Right hindlimb (tissue), 1 donor: ENCODE results near the gene ZNF410.
A peak's percentile ranks its signal among the peaks of the same experiment; 100 is the strongest.
"Not testable (repeated sequence)": the region's sequence is repeated elsewhere in the genome, so short reads cannot be mapped to it uniquely, and the experiment has no call there.

Experiments used
- DNase-seq: peaks from one replicate; pipeline ENCODE4 v3.0.0-alpha.2; 2018

ZNF410 gene

GRCh38 chr14:73887694-73888459, 1.2 kb downstream of the ZNF410 start:
- DNase-seq, result no peak

DNA sequence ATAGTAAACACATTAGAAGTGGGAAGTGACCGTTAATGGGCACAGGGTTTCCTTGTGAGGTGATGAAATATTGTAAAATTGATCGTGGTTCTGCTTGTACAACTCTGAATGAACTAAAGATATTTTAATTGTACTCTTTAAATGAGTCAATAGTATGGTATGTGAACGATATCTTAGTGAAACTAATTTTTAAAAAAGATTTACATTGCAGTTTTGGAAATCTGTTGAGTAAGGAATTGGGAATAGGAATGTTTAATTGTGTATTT, 1.7 kb downstream of the ZNF410 start:
- no peak for DNase-seq

GRCh38 chr14:73888971-73889370, 2.3 kb downstream of the ZNF410 start:
- DNase-seq, result no peak

GRCh38 chr14:73889376-73889775, 2.7 kb downstream of the ZNF410 start:
- no peak for DNase-seq

DNA sequence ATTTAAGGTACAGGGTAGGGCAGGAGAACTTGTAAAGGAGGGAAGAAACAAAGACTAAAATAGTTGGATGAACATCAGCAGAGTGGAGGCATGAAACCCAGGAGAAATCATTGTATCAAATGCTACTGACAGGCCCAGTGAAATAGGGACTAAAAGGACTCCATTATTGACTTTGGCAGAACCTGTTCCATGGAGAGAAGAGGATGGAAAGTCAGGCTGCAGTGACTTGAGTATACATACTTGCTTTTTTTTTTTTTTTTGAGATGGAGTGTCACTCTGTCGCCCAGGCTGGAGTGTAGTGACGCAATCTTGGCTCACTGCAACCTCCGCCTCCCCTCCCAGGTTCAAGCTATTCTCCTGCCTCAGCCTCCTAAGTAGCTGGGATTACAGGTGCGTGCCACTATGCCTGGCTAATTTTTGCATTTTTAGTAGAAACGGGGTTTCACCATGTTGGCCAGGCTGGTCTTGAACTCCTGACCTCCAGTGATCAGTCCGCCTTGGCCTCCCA, 7.6 kb downstream of the ZNF410 start:
- DNase-seq, result not testable (repeated sequence)

DNA sequence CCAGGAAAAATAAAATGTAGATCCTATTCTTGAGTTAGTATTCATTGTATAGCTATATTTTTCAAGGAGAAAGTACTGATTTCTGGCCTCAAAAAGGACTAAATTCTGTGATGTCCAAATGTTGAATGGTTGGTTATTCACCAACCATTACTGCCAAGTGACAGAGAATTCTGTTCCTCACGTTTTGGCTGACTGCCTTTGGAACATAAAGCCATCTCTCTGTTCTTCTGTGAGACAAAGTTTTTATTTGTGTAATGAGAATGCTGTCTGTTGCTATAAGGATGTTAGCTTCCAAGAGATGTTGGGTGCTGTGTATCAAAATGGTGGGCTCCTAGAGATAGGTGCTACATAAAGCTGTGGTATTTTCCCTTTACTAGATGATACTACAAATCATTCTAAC, 9.3 kb downstream of the ZNF410 start:
- DNase-seq, result no peak

DNA sequence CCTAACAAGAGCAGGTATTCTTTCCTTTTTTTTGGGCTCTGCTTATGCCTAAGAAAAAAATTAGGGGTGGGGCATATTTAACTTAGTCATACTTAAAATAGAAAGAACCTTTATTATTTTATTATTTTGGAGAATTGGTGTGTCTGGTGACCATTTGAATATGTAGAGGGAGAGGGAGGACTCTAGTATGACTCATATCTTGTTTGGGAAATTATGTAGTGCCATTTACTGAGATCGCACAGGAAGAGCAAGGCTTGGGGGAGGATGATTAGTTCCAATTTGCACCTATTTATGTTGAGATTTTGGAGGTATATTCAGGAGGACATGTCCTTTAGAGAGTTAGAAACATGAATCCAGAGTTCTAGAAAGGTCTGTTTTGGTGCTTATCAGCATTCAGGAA, 9.9 kb downstream of the ZNF410 start:
- DNase-seq, result no peak

- no peak for DNase-seq
Observed at GRCh38 chr14:73903028-73903427, 16.4 kb downstream of the ZNF410 start.

GRCh38 chr14:73909681-73910080, 23.0 kb downstream of the ZNF410 start:
- no peak for DNase-seq

GRCh38 chr14:73913256-73913655, 26.6 kb downstream of the ZNF410 start:
- no peak for DNase-seq

GRCh38 chr14:73916324-73916723, 29.7 kb downstream of the ZNF410 start:
- DNase-seq, result no peak

GRCh38 chr14:73919457-73919856, 32.8 kb downstream of the ZNF410 start:
- not testable (repeated sequence) for DNase-seq

- DNase-seq, result no peak
Observed at GRCh38 chr14:73924337-73924736, 37.7 kb downstream of the ZNF410 start.

DNA sequence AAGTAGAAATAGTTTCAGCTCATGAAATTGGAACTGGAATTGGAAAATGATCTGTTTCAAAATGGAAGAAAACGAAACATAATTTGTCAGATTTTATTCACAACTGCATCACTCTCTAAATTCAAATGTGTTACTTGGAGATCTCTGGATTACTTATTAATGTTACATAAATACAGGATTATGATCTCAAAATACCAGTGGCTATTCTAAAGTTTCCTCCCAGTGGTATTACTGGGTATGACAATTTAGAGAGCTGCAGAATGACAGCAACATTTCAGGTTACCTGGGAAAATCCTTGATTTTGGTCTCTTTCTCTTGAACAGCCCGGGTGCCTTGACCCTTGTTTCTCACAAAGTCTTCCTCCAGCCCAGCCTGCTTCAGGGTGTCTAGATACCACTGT, 49.0 kb downstream of the ZNF410 start:
- DNase-seq, result no peak

- DNase-seq, result no peak
Observed at GRCh38 chr14:73936548-73936947, 49.9 kb downstream of the ZNF410 start.

GRCh38 chr14:73937012-73937411, 50.4 kb downstream of the ZNF410 start:
- DNase-seq, result no peak

- DNase-seq, result no peak
Observed at GRCh38 chr14:73942180-73942579, 55.5 kb downstream of the ZNF410 start.

- no peak for DNase-seq
Observed at GRCh38 chr14:73943083-73943482, 56.4 kb downstream of the ZNF410 start.

- DNase-seq, result no peak
Observed at GRCh38 chr14:73944432-73945158, 57.9 kb downstream of the ZNF410 start.

DNA sequence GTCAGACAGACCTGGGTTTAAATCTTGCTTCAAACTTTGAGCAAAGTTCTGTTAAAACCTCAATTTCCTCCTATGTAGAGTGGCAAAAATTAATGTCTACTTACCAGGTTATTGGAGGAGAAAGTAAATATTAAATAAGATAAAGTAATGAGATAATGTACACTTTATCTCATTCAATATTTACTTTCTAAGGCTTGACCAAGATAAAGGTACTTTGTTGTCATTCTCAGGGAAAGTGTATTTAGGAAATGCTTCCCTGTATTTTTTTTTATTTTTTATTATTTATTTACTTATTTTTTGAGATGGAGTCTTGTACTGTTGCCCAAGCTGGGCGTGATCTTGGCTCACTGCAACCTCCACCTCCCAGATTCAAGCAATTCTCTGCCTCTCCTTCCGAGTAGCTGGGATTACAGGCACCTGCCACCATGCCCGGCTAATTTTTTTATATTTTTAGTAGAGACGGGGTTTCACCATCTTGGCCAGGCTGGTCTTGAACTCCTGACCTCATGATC, 58.6 kb downstream of the ZNF410 start:
- no peak for DNase-seq

- peak; percentile 97 for DNase-seq
Observed at GRCh38 chr14:73949752-73950734, 63.4 kb downstream of the ZNF410 start, which contains the start of the genes COQ6 and FAM161B. COQ6 (plus strand) TSS chr14:73950302; CDS start chr14:73950333, 31 bp downstream. FAM161B (minus strand) TSS chr14:73950094; CDS start chr14:73950026, 68 bp downstream.

- no peak for DNase-seq
Observed at GRCh38 chr14:73953731-73954130, 67.1 kb downstream of the ZNF410 start.

- DNase-seq, result no peak
Observed at GRCh38 chr14:73955674-73956073, 69.0 kb downstream of the ZNF410 start.
